ENCODE data around the gene BTN2A1.

DNA sequence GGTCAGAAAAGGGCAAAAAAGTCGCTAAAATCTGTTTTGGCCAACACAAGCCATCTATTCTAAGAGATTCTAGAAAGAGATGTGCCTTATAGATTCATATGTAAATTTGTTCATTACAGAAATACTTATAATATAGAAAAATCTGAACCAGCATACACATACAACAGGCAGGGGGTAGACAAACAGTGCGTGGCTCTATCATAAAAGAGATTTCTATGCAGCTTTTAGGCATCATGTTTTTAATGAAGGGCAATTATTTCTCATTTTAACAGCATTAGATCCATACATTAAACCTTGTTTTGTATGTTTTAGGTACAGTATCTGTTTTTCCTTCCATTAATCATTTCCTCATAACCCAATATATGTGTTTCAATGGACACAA lies 16.8 kb upstream of the BTN2A1 start:
- TF ChIP-seq, protein P1, sequence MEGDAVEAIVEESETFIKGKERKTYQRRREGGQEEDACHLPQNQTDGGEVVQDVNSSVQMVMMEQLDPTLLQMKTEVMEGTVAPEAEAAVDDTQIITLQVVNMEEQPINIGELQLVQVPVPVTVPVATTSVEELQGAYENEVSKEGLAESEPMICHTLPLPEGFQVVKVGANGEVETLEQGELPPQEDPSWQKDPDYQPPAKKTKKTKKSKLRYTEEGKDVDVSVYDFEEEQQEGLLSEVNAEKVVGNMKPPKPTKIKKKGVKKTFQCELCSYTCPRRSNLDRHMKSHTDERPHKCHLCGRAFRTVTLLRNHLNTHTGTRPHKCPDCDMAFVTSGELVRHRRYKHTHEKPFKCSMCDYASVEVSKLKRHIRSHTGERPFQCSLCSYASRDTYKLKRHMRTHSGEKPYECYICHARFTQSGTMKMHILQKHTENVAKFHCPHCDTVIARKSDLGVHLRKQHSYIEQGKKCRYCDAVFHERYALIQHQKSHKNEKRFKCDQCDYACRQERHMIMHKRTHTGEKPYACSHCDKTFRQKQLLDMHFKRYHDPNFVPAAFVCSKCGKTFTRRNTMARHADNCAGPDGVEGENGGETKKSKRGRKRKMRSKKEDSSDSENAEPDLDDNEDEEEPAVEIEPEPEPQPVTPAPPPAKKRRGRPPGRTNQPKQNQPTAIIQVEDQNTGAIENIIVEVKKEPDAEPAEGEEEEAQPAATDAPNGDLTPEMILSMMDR (IDR thresholded peaks at IDR 0.05): no peak
- no peak for TF ChIP-seq POLR2A (IDR thresholded peaks at IDR 0.05)
